HG02973 (cell line): Measurements from ENCODE around the gene GFPT2.
"Not testable (repeated sequence)": the region's sequence is repeated elsewhere in the genome, so short reads cannot be mapped to it uniquely, and the experiment has no call there.

Experiments used
- ATAC-seq: cut with Tn5 transposase; IDR thresholded peaks from one replicate; pipeline ENCODE4 v1.9.1; 2021; ENCODE audit warnings: moderate library complexity; ENCODE audit not compliant: unreplicated experiment

The GFPT2 gene

GRCh38 chr5:180311216-180311615 is 41.9 kb downstream of the GFPT2 start:
- ATAC-seq = no peak

- ATAC-seq = no peak
These were observed 46.3 kb downstream of the GFPT2 start for GRCh38 chr5:180306796-180307195.

- ATAC-seq = no peak
These were observed 47.7 kb downstream of the GFPT2 start for GRCh38 chr5:180305481-180305880.

GRCh38 chr5:180304431-180305375 is 48.4 kb downstream of the GFPT2 start:
- ATAC-seq = no peak

GRCh38 chr5:180304016-180304292 is 49.2 kb downstream of the GFPT2 start:
- no peak for ATAC-seq

GRCh38 chr5:180303226-180304015 is 49.7 kb downstream of the GFPT2 start:
- no peak for ATAC-seq

- no peak for ATAC-seq
These were observed 50.9 kb downstream of the GFPT2 start for GRCh38 chr5:180302256-180302655.

- ATAC-seq = no peak
These were observed 51.9 kb downstream of the GFPT2 start for GRCh38 chr5:180301253-180301652.

GRCh38 chr5:180299526-180299925 is 53.6 kb downstream of the GFPT2 start:
- no peak for ATAC-seq

- not testable (repeated sequence) for ATAC-seq
These were observed 54.1 kb downstream of the GFPT2 start for GRCh38 chr5:180299014-180299413.

GRCh38 chr5:180297587-180298282 is 55.4 kb downstream of the GFPT2 start:
- no peak for ATAC-seq

GRCh38 chr5:180296771-180297170 is 56.4 kb downstream of the GFPT2 start:
- no peak for ATAC-seq

- ATAC-seq = no peak
These were observed 58.1 kb downstream of the GFPT2 start for GRCh38 chr5:180294913-180295555.

- no peak for ATAC-seq
These were observed 58.7 kb downstream of the GFPT2 start for GRCh38 chr5:180294411-180294810.

- ATAC-seq = peak; percentile 74
These were observed 60.9 kb downstream of the GFPT2 start, which contains the start of gene MAPK9 for GRCh38 chr5:180291943-180292831. Gene MAPK9 (minus strand): TSS chr5:180292083. CDS start chr5:180280561, 11,522 bp downstream.

GRCh38 chr5:180291234-180291940 is 61.7 kb downstream of the GFPT2 start:
- peak; percentile 31 for ATAC-seq

GRCh38 chr5:180290568-180291233 is 62.4 kb downstream of the GFPT2 start:
- no peak for ATAC-seq

- no peak for ATAC-seq
These were observed 63.2 kb downstream of the GFPT2 start for GRCh38 chr5:180289966-180290365.

- ATAC-seq = no peak
These were observed 63.7 kb downstream of the GFPT2 start for GRCh38 chr5:180289433-180289832.
